Measurements from ENCODE around the gene RARRES2.

Gene RARRES2

GRCh38 chr7:150365194-150365593 is 23.8 kb upstream of the RARRES2 start:
- DNase-seq (ENCODE audit: low read depth in 1 of 2, low spot score in 1 of 2), result no peak
- Histone ChIP-seq H3K4me3 (replicated peaks; ENCODE audit: insufficient read depth, low read length) (no peak overlapping the region), H3K27ac (replicated peaks) (peak overlapping the region; percentile 100), H3K27me3 (ENCODE audit: insufficient read depth, poor library complexity, severe bottlenecking) (no peaks in the 10 kb centered on the region)
- TF ChIP-seq SPI1 (IDR thresholded peaks at IDR 0.05; ENCODE audit: borderline replicate concordance, low read depth) (no peak), REST (IDR thresholded peaks at IDR 0.05; ENCODE audit: insufficient replicate concordance, low read depth) (no peak), POLR2AphosphoS5 (IDR thresholded peaks at IDR 0.05; ENCODE audit: low read depth) (no peak), GABPA (IDR thresholded peaks at IDR 0.05; ENCODE audit: low read depth) (no peak), CTCF (IDR thresholded peaks at IDR 0.05; ENCODE audit: insufficient read depth, low read length) (no peak)

- Histone ChIP-seq H3K27ac (replicated peaks) (peak overlapping the region; percentile 100), H3K27me3 (ENCODE audit: insufficient read depth, poor library complexity, severe bottlenecking) (no peaks in the 10 kb centered on the region), H3K4me3 (replicated peaks; ENCODE audit: insufficient read depth, low read length) (no peak overlapping the region)
- peak in 1 of 2 experiments; percentile 80 for DNase-seq (ENCODE audit: low read depth in 1 of 2, low spot score in 1 of 2)
- TF ChIP-seq POLR2AphosphoS5 (IDR thresholded peaks at IDR 0.05; ENCODE audit: low read depth) (peak; percentile 61; the same call in 1 of the 2 replicates), SPI1 (IDR thresholded peaks at IDR 0.05; ENCODE audit: borderline replicate concordance, low read depth) (peak; percentile 68; the same call in 1 of the 2 replicates), GABPA (IDR thresholded peaks at IDR 0.05; ENCODE audit: low read depth) (no peak), CTCF (IDR thresholded peaks at IDR 0.05; ENCODE audit: insufficient read depth, low read length) (no peak), REST (IDR thresholded peaks at IDR 0.05; ENCODE audit: insufficient replicate concordance, low read depth) (no peak)
These were observed 22.4 kb upstream of the RARRES2 start for GRCh38 chr7:150363872-150364271.

GRCh38 chr7:150363370-150363769 is 21.9 kb upstream of the RARRES2 start:
- H3K27me3 ChIP-seq (ENCODE audit: insufficient read depth, poor library complexity, severe bottlenecking), result no peaks in the 10 kb centered on the region
- TF ChIP-seq POLR2AphosphoS5 (IDR thresholded peaks at IDR 0.05; ENCODE audit: low read depth) (no peak), GABPA (IDR thresholded peaks at IDR 0.05; ENCODE audit: low read depth) (no peak), REST (IDR thresholded peaks at IDR 0.05; ENCODE audit: insufficient replicate concordance, low read depth) (no peak), SPI1 (IDR thresholded peaks at IDR 0.05; ENCODE audit: borderline replicate concordance, low read depth) (no peak), CTCF (IDR thresholded peaks at IDR 0.05; ENCODE audit: insufficient read depth, low read length) (no peak)
- peak overlapping the region; percentile 100 for H3K27ac ChIP-seq (replicated peaks)
- DNase-seq (ENCODE audit: low read depth in 1 of 2, low spot score in 1 of 2), result no peak
- H3K4me3 ChIP-seq (replicated peaks; ENCODE audit: insufficient read depth, low read length), result no peak overlapping the region

All from HL-60 (cell line).